ENCODE results near the gene ANGEL1.

Gene ANGEL1

DNA sequence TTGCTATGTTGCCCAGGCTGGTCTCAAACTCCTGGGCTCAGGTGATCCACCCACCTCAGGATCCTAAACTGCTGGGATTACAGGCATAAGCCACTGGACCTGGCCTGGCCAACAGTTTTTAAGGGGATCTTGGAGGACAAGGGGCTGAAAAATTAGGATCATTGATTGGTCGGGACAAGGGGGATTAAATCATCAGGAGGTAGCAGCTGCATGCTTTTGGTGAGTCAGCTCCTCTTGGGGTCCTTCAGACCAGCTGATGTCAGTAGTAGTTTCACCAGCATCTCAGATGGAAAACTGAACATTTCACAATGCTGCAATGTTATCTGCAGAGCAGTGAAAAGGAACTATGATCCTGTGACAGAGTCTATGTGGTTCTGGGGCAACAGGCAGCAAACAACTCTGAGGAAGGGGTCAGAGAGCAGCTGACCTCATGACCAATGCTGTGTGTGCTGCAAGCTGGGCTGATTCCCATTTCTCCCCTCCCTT, 19.9 kb upstream of the ANGEL1 start (continued):
- TF ChIP-seq, protein P1, sequence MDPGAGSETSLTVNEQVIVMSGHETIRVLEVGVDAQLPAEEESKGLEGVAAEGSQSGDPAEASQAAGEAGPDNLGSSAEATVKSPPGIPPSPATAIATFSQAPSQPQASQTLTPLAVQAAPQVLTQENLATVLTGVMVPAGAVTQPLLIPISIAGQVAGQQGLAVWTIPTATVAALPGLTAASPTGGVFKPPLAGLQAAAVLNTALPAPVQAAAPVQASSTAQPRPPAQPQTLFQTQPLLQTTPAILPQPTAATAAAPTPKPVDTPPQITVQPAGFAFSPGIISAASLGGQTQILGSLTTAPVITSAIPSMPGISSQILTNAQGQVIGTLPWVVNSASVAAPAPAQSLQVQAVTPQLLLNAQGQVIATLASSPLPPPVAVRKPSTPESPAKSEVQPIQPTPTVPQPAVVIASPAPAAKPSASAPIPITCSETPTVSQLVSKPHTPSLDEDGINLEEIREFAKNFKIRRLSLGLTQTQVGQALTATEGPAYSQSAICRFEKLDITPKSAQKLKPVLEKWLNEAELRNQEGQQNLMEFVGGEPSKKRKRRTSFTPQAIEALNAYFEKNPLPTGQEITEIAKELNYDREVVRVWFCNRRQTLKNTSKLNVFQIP (CRISPR knock-in tag; IDR thresholded peaks at IDR 0.05; ENCODE audit: borderline replicate concordance, low read depth): no peak

DNA sequence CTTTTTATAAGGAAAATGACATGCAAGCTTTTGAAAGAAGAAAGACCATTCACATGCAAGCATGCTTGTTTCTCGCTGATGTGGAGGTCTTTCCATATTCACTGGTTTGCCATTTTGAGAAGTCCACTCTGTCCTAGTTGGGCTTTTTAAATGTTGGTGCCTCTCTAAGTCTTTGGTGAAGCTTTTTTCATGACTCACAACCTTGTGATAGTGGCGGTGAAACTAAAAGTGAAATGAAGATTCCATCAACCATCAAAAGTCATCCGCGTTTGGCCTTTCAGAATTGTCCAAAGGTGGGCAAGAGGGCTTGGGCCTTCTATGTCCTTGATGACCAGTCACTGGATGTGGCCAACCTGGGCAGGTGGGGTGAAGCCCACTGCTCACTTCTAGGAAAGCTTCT, 17.9 kb upstream of the ANGEL1 start:
- no peak for TF ChIP-seq RARB (CRISPR knock-in tag; IDR thresholded peaks at IDR 0.05)
- no peak for TF ChIP-seq BACH2 (CRISPR knock-in tag; IDR thresholded peaks at IDR 0.05; ENCODE audit: borderline replicate concordance)
- TF ChIP-seq, protein P2, sequence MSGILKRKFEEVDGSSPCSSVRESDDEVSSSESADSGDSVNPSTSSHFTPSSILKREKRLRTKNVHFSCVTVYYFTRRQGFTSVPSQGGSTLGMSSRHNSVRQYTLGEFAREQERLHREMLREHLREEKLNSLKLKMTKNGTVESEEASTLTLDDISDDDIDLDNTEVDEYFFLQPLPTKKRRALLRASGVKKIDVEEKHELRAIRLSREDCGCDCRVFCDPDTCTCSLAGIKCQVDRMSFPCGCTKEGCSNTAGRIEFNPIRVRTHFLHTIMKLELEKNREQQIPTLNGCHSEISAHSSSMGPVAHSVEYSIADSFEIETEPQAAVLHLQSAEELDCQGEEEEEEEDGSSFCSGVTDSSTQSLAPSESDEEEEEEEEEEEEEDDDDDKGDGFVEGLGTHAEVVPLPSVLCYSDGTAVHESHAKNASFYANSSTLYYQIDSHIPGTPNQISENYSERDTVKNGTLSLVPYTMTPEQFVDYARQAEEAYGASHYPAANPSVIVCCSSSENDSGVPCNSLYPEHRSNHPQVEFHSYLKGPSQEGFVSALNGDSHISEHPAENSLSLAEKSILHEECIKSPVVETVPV (CRISPR knock-in tag; IDR thresholded peaks at IDR 0.05): no peak
- TF ChIP-seq ZNF8 (CRISPR knock-in tag; IDR thresholded peaks at IDR 0.05): no peak
- TF ChIP-seq ZFP3 (CRISPR knock-in tag; IDR thresholded peaks at IDR 0.05): no peak
- no peak for TF ChIP-seq CSDC2 (CRISPR knock-in tag; IDR thresholded peaks at IDR 0.05)
- TF ChIP-seq, protein P1 (CRISPR knock-in tag; IDR thresholded peaks at IDR 0.05; ENCODE audit: borderline replicate concordance, low read depth): no peak
- TF ChIP-seq ZFP30 (CRISPR knock-in tag; IDR thresholded peaks at IDR 0.05): no peak
- no peak for TF ChIP-seq TOX (CRISPR knock-in tag; IDR thresholded peaks at IDR 0.05; ENCODE audit: borderline replicate concordance)
- TF ChIP-seq, protein P3, sequence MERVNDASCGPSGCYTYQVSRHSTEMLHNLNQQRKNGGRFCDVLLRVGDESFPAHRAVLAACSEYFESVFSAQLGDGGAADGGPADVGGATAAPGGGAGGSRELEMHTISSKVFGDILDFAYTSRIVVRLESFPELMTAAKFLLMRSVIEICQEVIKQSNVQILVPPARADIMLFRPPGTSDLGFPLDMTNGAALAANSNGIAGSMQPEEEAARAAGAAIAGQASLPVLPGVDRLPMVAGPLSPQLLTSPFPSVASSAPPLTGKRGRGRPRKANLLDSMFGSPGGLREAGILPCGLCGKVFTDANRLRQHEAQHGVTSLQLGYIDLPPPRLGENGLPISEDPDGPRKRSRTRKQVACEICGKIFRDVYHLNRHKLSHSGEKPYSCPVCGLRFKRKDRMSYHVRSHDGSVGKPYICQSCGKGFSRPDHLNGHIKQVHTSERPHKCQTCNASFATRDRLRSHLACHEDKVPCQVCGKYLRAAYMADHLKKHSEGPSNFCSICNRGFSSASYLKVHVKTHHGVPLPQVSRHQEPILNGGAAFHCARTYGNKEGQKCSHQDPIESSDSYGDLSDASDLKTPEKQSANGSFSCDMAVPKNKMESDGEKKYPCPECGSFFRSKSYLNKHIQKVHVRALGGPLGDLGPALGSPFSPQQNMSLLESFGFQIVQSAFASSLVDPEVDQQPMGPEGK (CRISPR knock-in tag; IDR thresholded peaks at IDR 0.05; ENCODE audit: borderline replicate concordance): no peak
- no peak for TF ChIP-seq OSR1 (CRISPR knock-in tag; IDR thresholded peaks at IDR 0.05)
- TF ChIP-seq ARNTL (CRISPR knock-in tag; IDR thresholded peaks at IDR 0.05; ENCODE audit: borderline replicate concordance, low read depth): no peak
- TF ChIP-seq PPARA (CRISPR knock-in tag; IDR thresholded peaks at IDR 0.05; ENCODE audit: borderline replicate concordance): no peak
- TF ChIP-seq ISL1 (CRISPR knock-in tag; IDR thresholded peaks at IDR 0.05): no peak
- TF ChIP-seq, protein P4, sequence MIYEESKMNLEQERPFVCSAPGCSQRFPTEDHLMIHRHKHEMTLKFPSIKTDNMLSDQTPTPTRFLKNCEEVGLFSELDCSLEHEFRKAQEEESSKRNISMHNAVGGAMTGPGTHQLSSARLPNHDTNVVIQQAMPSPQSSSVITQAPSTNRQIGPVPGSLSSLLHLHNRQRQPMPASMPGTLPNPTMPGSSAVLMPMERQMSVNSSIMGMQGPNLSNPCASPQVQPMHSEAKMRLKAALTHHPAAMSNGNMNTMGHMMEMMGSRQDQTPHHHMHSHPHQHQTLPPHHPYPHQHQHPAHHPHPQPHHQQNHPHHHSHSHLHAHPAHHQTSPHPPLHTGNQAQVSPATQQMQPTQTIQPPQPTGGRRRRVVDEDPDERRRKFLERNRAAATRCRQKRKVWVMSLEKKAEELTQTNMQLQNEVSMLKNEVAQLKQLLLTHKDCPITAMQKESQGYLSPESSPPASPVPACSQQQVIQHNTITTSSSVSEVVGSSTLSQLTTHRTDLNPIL (CRISPR knock-in tag; IDR thresholded peaks at IDR 0.05; ENCODE audit: low read depth): no peak
- no peak for TF ChIP-seq ZNF70 (CRISPR knock-in tag; IDR thresholded peaks at IDR 0.05)
- ATAC-seq: no peak

GRCh38 chr14:76829650-76830421, 17.2 kb upstream of the ANGEL1 start:
- ATAC-seq: no peak; the same call in 2 of the 3 replicates
- TF ChIP-seq OSR1 (CRISPR knock-in tag; IDR thresholded peaks at IDR 0.05) (no peak), ESRRG (CRISPR knock-in tag; IDR thresholded peaks at IDR 0.05) (no peak), TOX (CRISPR knock-in tag; IDR thresholded peaks at IDR 0.05; ENCODE audit: borderline replicate concordance) (no peak), ZNF8 (CRISPR knock-in tag; IDR thresholded peaks at IDR 0.05) (no peak), ZNF70 (CRISPR knock-in tag; IDR thresholded peaks at IDR 0.05) (no peak), ISL1 (CRISPR knock-in tag; IDR thresholded peaks at IDR 0.05) (no peak), TCF4 (CRISPR knock-in tag; IDR thresholded peaks at IDR 0.05; ENCODE audit: borderline replicate concordance) (no peak), ZNF565 (CRISPR knock-in tag; conservative IDR thresholded peaks at IDR 0.05; ENCODE audit: low read depth) (no peak), BACH2 (CRISPR knock-in tag; IDR thresholded peaks at IDR 0.05; ENCODE audit: borderline replicate concordance) (no peak), TSHZ2 (CRISPR knock-in tag; IDR thresholded peaks at IDR 0.05) (no peak), ZC3H10 (CRISPR knock-in tag; IDR thresholded peaks at IDR 0.05) (no peak), GLIS3 (CRISPR knock-in tag; IDR thresholded peaks at IDR 0.05) (no peak), ZFP30 (CRISPR knock-in tag; IDR thresholded peaks at IDR 0.05) (no peak), SNAI2 (CRISPR knock-in tag; IDR thresholded peaks at IDR 0.05) (no peak)
- TF ChIP-seq, protein P1 (CRISPR knock-in tag; IDR thresholded peaks at IDR 0.05; ENCODE audit: borderline replicate concordance, low read depth): no peak
- TF ChIP-seq, protein P4 (CRISPR knock-in tag; IDR thresholded peaks at IDR 0.05; ENCODE audit: low read depth): no peak

All from SK-N-SH treated with all-trans-retinoic acid at 6 μM for 48 hours (cell line).